HepG2 (cell line): ENCODE results near the gene ACP5. TPM values are rescaled to one million over a fixed set of nuclear protein-coding genes. Genes with fewer than 3 reads are reported as not detected.
A peak's percentile ranks its signal among the peaks of the same experiment; 100 is the strongest.

Source experiments
- ATAC-seq: fragments of 200-7000 bp; cut with Tn5 transposase; 3 replicates; pipeline ENCODE4 v1.9.1; 2020; ENCODE audit warnings: mild to moderate bottlenecking, moderate library complexity
- BruUV-seq: library from RNA; stranded (reverse); fragments of 400-500 nt; replicated peaks from 2 replicates; lab custom pipeline; 2021; lab: Mats Ljungman, UMichigan
- CTCF ChIA-PET: fragments of 300-600 bp; formaldehyde crosslinking; extraction: SDS; loops from one replicate; lab custom pipeline; 2021; ENCODE audit warnings: low total read pairs, inconsistent platforms, low intra/inter-chr PET ratio; lab: Yijun Ruan, JAX
- POLR2A ChIA-PET: fragments of 350-600 bp; sonication (Branson Sonifier 250); formaldehyde crosslinking; loops from one replicate; lab custom pipeline; 2020; ENCODE audit warnings: antibody characterized with exemption, inconsistent platforms; lab: Yijun Ruan, JAX
- DNase-seq: peaks from one replicate; pipeline ENCODE4 v3.0.0-alpha.2; 2015; ENCODE audit warnings: low spot score
- FAIRE-seq: peaks from 3 replicates; lab custom pipeline; 2011; peaks lifted over from hg19 to GRCh38; lab: Jason Lieb, UNC
- H2AFZ ChIP-seq: one replicate; pipeline ENCODE4 v1.6.1; 2011; ENCODE audit warnings: low read length, inconsistent platforms
- H3K27ac ChIP-seq: fragments of 300-600 bp; 3 replicates; pipeline ENCODE4 v1.8.0; 2011; ENCODE audit warnings: mixed run types, mild to moderate bottlenecking, mixed read lengths, low read length, inconsistent platforms; ENCODE audit not compliant: insufficient read depth; ENCODE audit errors: extremely low read length
- H3K27me3 ChIP-seq, 2 experiments: fragments of 200-600 bp in 1 of 2; 2 replicates in 1 of 2; 3 replicates in 1 of 2; pipeline versions ENCODE4 v1.6.0 to v1.8.0; 2011; ENCODE audit warnings: low read length in 2 of 2, mild to moderate bottlenecking in 2 of 2, moderate library complexity in 2 of 2, inconsistent platforms in 1 of 2; ENCODE audit not compliant: insufficient read depth in 2 of 2, control insufficient read depth in 1 of 2
- H3K36me3 ChIP-seq, 2 experiments: fragments of 200-600 bp in 1 of 2; replicated peaks in 1 of 2; 2 replicates in 1 of 2; 3 replicates in 1 of 2; pipeline versions ENCODE4 v1.5.1 to v1.8.0; 2011; ENCODE audit warnings: low read length in 2 of 2, inconsistent platforms in 1 of 2; ENCODE audit not compliant: insufficient read depth in 2 of 2, control insufficient read depth in 1 of 2
- H3K4me1 ChIP-seq: 2 replicates; pipeline ENCODE4 v1.5.1; 2012; ENCODE audit warnings: low read length, inconsistent platforms; ENCODE audit not compliant: insufficient read depth
- H3K4me2 ChIP-seq: 2 replicates; pipeline ENCODE4 v1.6.0; 2011; ENCODE audit warnings: low read depth, low read length, inconsistent platforms
- H3K4me3 ChIP-seq, 3 experiments: fragments of 200-600 bp in 1 of 3; sonication (generic), shearing (Covaris generic) in 1 of 3; replicated peaks in 1 of 3; 2 replicates each; pipeline ENCODE4 v1.5.1; 2011 to 2016; ENCODE audit warnings: low read length in 3 of 3, inconsistent platforms in 2 of 3, low read depth in 2 of 3, mild to moderate bottlenecking in 2 of 3, control low read depth in 1 of 3, mixed read lengths in 1 of 3; ENCODE audit not compliant: insufficient read depth in 1 of 3
- H3K79me2 ChIP-seq: one replicate; pipeline ENCODE4 v1.6.1; 2011; ENCODE audit warnings: low read length, inconsistent platforms; ENCODE audit not compliant: insufficient read depth
- H3K9ac ChIP-seq: 2 replicates; pipeline ENCODE4 v1.6.0; 2011; ENCODE audit warnings: mild to moderate bottlenecking, low read depth, low read length, inconsistent platforms; ENCODE audit not compliant: insufficient read depth
- H3K9me3 ChIP-seq: 2 replicates; pipeline ENCODE4 v1.5.1; 2012; ENCODE audit warnings: mild to moderate bottlenecking, low read length
- H4K20me1 ChIP-seq: 2 replicates; pipeline ENCODE4 v1.6.0; 2011; ENCODE audit warnings: inconsistent platforms, mild to moderate bottlenecking, low read length, moderate library complexity; ENCODE audit not compliant: insufficient read depth
- KDM1A ChIP-seq: IDR thresholded peaks from 2 replicates; pipeline ENCODE4 v1.6.1; 2016; ENCODE audit warnings: missing compliant biosample characterization
- NFYB ChIP-seq: sonication (generic); formaldehyde crosslinking; IDR thresholded peaks from 2 replicates; pipeline ENCODE4 v1.4.0; 2020; ENCODE audit warnings: missing genetic modification reagents
- PATZ1 ChIP-seq: sonication (generic); formaldehyde crosslinking; IDR thresholded peaks from 2 replicates; pipeline ENCODE4 v1.4.0; 2020; ENCODE audit warnings: missing genetic modification reagents
- RFX1 ChIP-seq: fragments of 450-650 bp; IDR thresholded peaks from 2 replicates; pipeline ENCODE4 v1.6.1; 2017
- SOX6 ChIP-seq, 2 experiments: fragments of 450-650 bp in 1 of 2; sonication (generic) in 1 of 2; formaldehyde crosslinking in 1 of 2; IDR thresholded peaks; 2 replicates each; pipeline versions ENCODE4 v1.4.0 to v1.6.1; 2017 to 2020; ENCODE audit warnings: antibody characterized with exemption in 1 of 2, mild to moderate bottlenecking in 1 of 2, missing genetic modification reagents in 1 of 2
- ZFX ChIP-seq: sonication (generic); formaldehyde crosslinking; IDR thresholded peaks from 2 replicates; pipeline ENCODE4 v1.4.0; 2020; ENCODE audit warnings: mild to moderate bottlenecking, low read depth, missing genetic modification reagents, moderate library complexity
- ZNF646 ChIP-seq: sonication (generic); formaldehyde crosslinking; IDR thresholded peaks from 2 replicates; pipeline ENCODE4 v1.9.0; 2021; ENCODE audit warnings: mild to moderate bottlenecking, missing genetic modification reagents
- ZNF687 ChIP-seq: sonication (generic); formaldehyde crosslinking; IDR thresholded peaks from 2 replicates; pipeline ENCODE4 v1.5.1; 2020; ENCODE audit warnings: mild to moderate bottlenecking, missing genetic modification reagents, moderate library complexity
- WGBS: methylation state at CpG from one replicate; pipeline ENCODE4 v1.1.6; 2017; ENCODE audit warnings: low lambda C conversion rate; 5-methylcytosine and 5-hydroxymethylcytosine counted together
- in situ Hi-C: cut with HindIII; loops from 2 replicates; pipeline ENCODE4 v1.10.0; 2017; ENCODE audit warnings: low pct_unique_long_range_greater_than_20kb; ENCODE audit not compliant: extremely low pct_ligation_motif_present
- intact Hi-C: fragments of 100-400 bp; cut with micrococcal nuclease; formaldehyde crosslinking; loops from one replicate; pipeline ENCODE4 v1.10.0; 2022; ENCODE audit not compliant: unreplicated experiment
- polyA plus RNA-seq, 8 experiments: library from polyadenylated mRNA; depleted of rRNA in 3 of 8; stranded (reverse) in 7 of 8; unstranded in 1 of 8; fragments of >200 nt; fragmentation: Illumina TruSeq in 4 of 8; extraction: Trizol in 4 of 8; gene quantifications; 2 replicates each; pipeline versions ENCODE4 v1.2.1 to v1.2.3, GENCODE V29; 2011 to 2016; ENCODE audit warnings: low read depth in 4 of 8, missing spikeins in 1 of 8, mixed read lengths in 1 of 8; ENCODE audit not compliant: insufficient read depth in 1 of 8
- total RNA-seq, 5 experiments: library from RNA; depleted of rRNA; stranded (reverse); fragments of >200 nt; fragmentation: Illumina TruSeq; extraction: Trizol; gene quantifications; 2 replicates each; pipeline ENCODE4 v1.2.3, GENCODE V29; 2016; ENCODE audit warnings: low read depth in 1 of 5

Gene ACP5
- total and polyA plus RNA-seq, 2 of the 13 experiments (the other 11 are each of a cell fraction or from before 2014, with no cell fraction given): 1.3 to 6.7 TPM

GRCh38 chr19:11538232-11539036 lies 39.0 kb downstream of the ACP5 start, which contains the start of gene CNN1:
CNN1 (plus strand) TSS chr19:11538851; CDS start chr19:11538928, 77 bp downstream.
- Histone ChIP-seq H3K4me3 (peak within 1 kb of the TSS in 1 of 3 experiments; percentile 50; a peak in 1 of 6 replicates), H3K27ac (no peak within 1 kb of the TSS), H3K4me1 (peaks cover 29% of the 10 kb centered on the region), H2AFZ (no peak within 1 kb of the TSS), H3K9me3 (no peaks in the 10 kb centered on the region), H3K36me3 (no peaks in the 10 kb centered on the region), H3K27me3 (peaks cover 0 to 4% of the 10 kb centered on the region in 2 experiments; a peak in 1 of 5 replicates), H4K20me1 (no peaks in the 10 kb centered on the region), H3K9ac (peak within 1 kb of the TSS; percentile 23; the same call in 1 of the 2 replicates), H3K79me2 (no peaks in the 10 kb centered on the region), H3K4me2 (peak within 1 kb of the TSS; percentile 66)
- ChIA-PET POLR2A (interaction anchor here (0.8 to 1.0 kb wide), 2 partner anchors 9 to 21 kb away, joined by 4 read pairs; partner anchors contain the start of genes ECSIT and ELOF1), CTCF (no interaction called here)
- WGBS: 15% methylated on average over 11 of the region's 21 CpGs
- peak; percentile 29 for DNase-seq
- no peak for FAIRE-seq
- intact Hi-C loops: no loop called here
- no TSS peak for BruUV-seq
- ATAC-seq: peak; percentile 50
- in situ Hi-C loops: no loop called here
- TF ChIP-seq RFX1 (no peak), ZNF687 (peak; percentile 42), NFYB (CRISPR knock-in tag) (peak; percentile 21; the same call in 1 of the 2 replicates), ZFX (0 out of 2 replicates have a peak, but pooled peaks have one; percentile 25), ZNF646 (CRISPR knock-in tag) (no peak), SOX6 (IDR thresholded peaks at IDR 0.05) (no peak), SOX6 (CRISPR knock-in tag; IDR thresholded peaks at IDR 0.05) (0 out of 2 replicates have a peak, but pooled peaks have one; percentile 14), KDM1A (CRISPR knock-in tag) (peak; percentile 78; the same call in 1 of the 2 replicates), PATZ1 (CRISPR knock-in tag) (peak; percentile 63; the same call in 1 of the 2 replicates)
